HG02642 (cell line): ENCODE measurements around the gene PAQR4.

Source experiments
- ATAC-seq: cut with Tn5 transposase; IDR thresholded peaks from one replicate; pipeline ENCODE4 v1.9.1; 2021; ENCODE audit warnings: mild to moderate bottlenecking; ENCODE audit not compliant: unreplicated experiment, poor library complexity

The PAQR4 gene

GRCh38 chr16:3019594-3020246 lies 50.6 kb downstream of the PAQR4 start:
- ATAC-seq = no peak

GRCh38 chr16:3020247-3020603 lies 51.1 kb downstream of the PAQR4 start, which contains the start of gene TNFRSF12A:
Gene TNFRSF12A (plus strand): TSS chr16:3020368. CDS start chr16:3020398, 30 bp downstream.
- ATAC-seq = no peak

- no peak for ATAC-seq
Measured at GRCh38 chr16:3020604-3021448, 51.7 kb downstream of the PAQR4 start.

GRCh38 chr16:3021449-3022207 lies 52.5 kb downstream of the PAQR4 start:
- no peak for ATAC-seq

- no peak for ATAC-seq
Measured at GRCh38 chr16:3022208-3022683, 53.1 kb downstream of the PAQR4 start.

GRCh38 chr16:3022684-3023414 lies 53.7 kb downstream of the PAQR4 start:
- ATAC-seq = no peak
